Upper lobe of left lung (tissue), 4 donors: ENCODE data around the gene NBAS.

ENCODE experiments used
- CTCF ChIP-seq, 6 experiments: fragments of 450-650 bp in 4 of 6; fragments of 200-600 bp in 2 of 6; sonication (generic) in 2 of 6; IDR thresholded peaks; one replicate each; pipeline ENCODE4 v1.5.1; 2016 to 2019; ENCODE audit warnings: antibody characterized with exemption in 6 of 6
- POLR2A ChIP-seq, 4 donors: fragments of 450-650 bp; IDR thresholded peaks; one replicate each; pipeline ENCODE4 v1.5.1; 2016 to 2017; ENCODE audit warnings: antibody characterized with exemption in 4 of 4, mild to moderate bottlenecking in 2 of 4
- POLR2AphosphoS5 ChIP-seq, 2 donors: sonication (generic); formaldehyde crosslinking; IDR thresholded peaks; one replicate each; pipeline ENCODE4 v1.5.1; 2017; ENCODE audit warnings: antibody characterized with exemption in 2 of 2

GRCh38 chr2:15372019-15372418 lies 189.1 kb downstream of the NBAS start:
- TF ChIP-seq CTCF (IDR thresholded peaks at IDR 0.05) (no peak), POLR2A (IDR thresholded peaks at IDR 0.05) (no peak), POLR2AphosphoS5 (IDR thresholded peaks at IDR 0.05) (no peak)
